ENCODE measurements around the gene MRPL36. TPM values are rescaled to one million over a fixed set of nuclear protein-coding genes. Genes with fewer than 3 reads are reported as not detected.

Gene MRPL36
- total RNA-seq, 4 donors from 2014 or later: 37.7 to 63.4 (median 46.7) TPM

DNA sequence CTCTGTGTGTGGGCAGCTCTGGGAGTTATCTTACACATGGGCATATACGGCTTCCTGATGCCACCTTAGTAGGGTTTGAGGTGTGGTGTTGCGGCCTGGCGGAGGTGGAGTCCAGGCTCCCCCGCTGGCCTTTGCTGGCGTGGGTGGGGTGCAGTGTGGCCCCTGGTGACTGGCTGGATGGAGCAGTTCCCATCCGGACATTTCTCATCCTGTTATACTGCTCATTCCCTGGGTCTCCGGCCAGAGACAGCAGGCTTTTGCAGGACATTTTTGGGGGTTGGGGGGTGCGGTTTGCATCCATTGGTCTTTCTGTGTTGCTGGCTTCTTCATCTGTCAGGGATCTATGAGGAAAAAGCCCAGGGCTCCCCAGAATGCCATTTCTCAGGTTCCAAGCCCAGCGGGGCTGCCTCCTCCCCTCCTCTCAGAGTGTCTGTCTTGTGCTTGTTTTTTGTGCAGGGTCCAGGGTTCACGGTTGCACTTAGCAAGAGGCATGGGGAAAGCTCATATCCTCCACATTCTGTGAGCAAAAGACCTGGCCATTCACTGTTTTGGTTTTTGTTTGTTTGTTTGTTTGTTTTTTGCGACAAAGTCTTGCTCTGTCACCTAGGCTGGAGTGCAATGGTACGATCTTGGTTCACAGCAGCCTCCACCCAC lies 23.9 kb upstream of the MRPL36 start:
- 72 to 100% methylated on average over 3 to 7 of the region's 12 CpGs for WGBS, 2 donors (ENCODE audit: low coverage in 1 of 2)
- TF ChIP-seq EP300 (IDR thresholded peaks at IDR 0.05): no peak
- TF ChIP-seq POLR2AphosphoS5 (IDR thresholded peaks at IDR 0.05): no peak
- TF ChIP-seq, protein P1, sequence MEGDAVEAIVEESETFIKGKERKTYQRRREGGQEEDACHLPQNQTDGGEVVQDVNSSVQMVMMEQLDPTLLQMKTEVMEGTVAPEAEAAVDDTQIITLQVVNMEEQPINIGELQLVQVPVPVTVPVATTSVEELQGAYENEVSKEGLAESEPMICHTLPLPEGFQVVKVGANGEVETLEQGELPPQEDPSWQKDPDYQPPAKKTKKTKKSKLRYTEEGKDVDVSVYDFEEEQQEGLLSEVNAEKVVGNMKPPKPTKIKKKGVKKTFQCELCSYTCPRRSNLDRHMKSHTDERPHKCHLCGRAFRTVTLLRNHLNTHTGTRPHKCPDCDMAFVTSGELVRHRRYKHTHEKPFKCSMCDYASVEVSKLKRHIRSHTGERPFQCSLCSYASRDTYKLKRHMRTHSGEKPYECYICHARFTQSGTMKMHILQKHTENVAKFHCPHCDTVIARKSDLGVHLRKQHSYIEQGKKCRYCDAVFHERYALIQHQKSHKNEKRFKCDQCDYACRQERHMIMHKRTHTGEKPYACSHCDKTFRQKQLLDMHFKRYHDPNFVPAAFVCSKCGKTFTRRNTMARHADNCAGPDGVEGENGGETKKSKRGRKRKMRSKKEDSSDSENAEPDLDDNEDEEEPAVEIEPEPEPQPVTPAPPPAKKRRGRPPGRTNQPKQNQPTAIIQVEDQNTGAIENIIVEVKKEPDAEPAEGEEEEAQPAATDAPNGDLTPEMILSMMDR (IDR thresholded peaks at IDR 0.05): no peak
- no peak for TF ChIP-seq POLR2A (IDR thresholded peaks at IDR 0.05)
- H3K4me3 ChIP-seq: no peak overlapping the region
- no peak overlapping the region for H3K27ac ChIP-seq
- H3K9me3 ChIP-seq: no peaks in the 10 kb centered on the region
- H3K4me1 ChIP-seq: no peaks in the 10 kb centered on the region
- peaks cover 0 to 86% of the 10 kb centered on the region in 2 donors for H3K36me3 ChIP-seq
- H3K27me3 ChIP-seq: no peaks in the 10 kb centered on the region
- ATAC-seq: no peak

DNA sequence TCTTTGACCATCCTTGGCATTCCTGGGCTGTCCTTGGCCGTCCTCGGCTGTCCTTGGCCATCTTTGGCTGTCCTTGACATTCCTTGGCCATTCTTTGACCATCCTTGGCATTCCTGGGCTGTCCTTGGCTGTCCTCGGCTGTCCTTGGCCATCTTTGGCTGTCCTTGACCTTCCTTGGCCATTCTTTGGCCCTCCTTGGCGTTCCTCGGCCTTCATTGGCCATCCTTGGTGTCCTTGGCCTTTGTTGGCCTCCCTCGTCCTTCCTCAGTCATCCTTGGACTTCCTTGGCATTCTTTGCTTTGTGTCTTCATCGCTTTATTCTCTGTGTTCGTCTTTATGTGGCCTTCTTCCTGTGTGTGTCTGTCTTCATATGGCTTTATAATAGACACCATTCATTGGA lies 22.2 kb upstream of the MRPL36 start:
- Histone ChIP-seq H3K36me3 (peaks cover 0 to 96% of the 10 kb centered on the region in 2 donors), H3K9me3 (no peaks in the 10 kb centered on the region), H3K27me3 (no peaks in the 10 kb centered on the region), H3K4me3 (no peak overlapping the region), H3K4me1 (no peaks in the 10 kb centered on the region), H3K27ac (no peak overlapping the region)
- WGBS, 2 donors (ENCODE audit: low coverage in 1 of 2): 94 to 95% methylated on average over 5 to 8 of the region's 8 CpGs
- TF ChIP-seq POLR2A (IDR thresholded peaks at IDR 0.05) (no peak), EP300 (IDR thresholded peaks at IDR 0.05) (no peak), POLR2AphosphoS5 (IDR thresholded peaks at IDR 0.05) (no peak)
- TF ChIP-seq, protein P1 (IDR thresholded peaks at IDR 0.05): no peak
- no peak for ATAC-seq

DNA sequence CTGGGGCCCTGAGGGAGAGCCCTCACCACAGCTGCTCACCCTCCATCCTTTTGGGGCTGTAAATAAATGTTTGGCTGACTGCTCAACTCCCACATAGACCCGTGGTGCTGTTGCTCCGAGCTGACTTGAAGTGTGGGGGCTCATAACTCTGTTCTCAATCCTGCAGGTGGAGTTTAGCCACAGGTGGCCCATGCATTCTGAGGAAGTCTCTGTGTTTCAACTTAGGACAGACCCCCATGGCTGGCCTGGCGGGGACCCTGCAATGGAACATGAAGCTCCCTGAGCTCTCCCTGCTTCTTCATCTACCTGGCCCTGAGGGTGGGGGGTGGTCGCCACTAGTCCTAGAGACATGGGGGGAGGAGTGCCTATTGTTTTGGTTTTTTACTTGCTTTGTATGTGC lies 21.3 kb upstream of the MRPL36 start:
- Histone ChIP-seq H3K4me3 (no peak overlapping the region), H3K27me3 (no peaks in the 10 kb centered on the region), H3K4me1 (no peaks in the 10 kb centered on the region), H3K27ac (no peak overlapping the region), H3K9me3 (no peaks in the 10 kb centered on the region), H3K36me3 (peaks cover 0 to 98% of the 10 kb centered on the region in 2 donors)
- TF ChIP-seq POLR2A (IDR thresholded peaks at IDR 0.05) (no peak), POLR2AphosphoS5 (IDR thresholded peaks at IDR 0.05) (no peak), EP300 (IDR thresholded peaks at IDR 0.05) (no peak)
- TF ChIP-seq, protein P1 (IDR thresholded peaks at IDR 0.05): no peak
- ATAC-seq: no peak
- WGBS, 2 donors (ENCODE audit: low coverage in 1 of 2): 83% methylated on average over 1 of the region's 4 CpGs; no CpG with 5 or more reads in 1 of the 2 donors

DNA sequence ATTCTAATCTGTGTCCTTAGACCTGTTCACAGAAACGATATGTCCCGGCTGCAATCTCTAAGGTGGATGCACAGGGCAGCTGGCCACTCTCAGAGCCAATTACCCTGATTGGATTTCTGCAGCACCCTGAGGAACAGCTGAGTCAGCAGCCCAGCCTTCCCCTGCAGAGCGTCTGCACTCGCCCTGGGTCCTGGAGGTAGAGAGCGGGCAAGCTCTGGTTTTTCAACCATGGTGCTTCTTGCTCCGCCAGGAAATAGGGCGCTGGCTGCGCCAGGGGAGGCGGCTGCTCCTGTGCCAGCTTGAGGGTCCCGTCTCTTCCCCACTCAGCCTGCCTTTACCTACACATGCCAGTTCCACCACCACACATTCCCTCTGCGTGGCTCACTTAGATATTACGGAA lies 20.7 kb upstream of the MRPL36 start:
- no peaks in the 10 kb centered on the region for H3K9me3 ChIP-seq
- H3K4me3 ChIP-seq: no peak overlapping the region
- no peak for ATAC-seq
- peaks cover 0 to 98% of the 10 kb centered on the region in 2 donors for H3K36me3 ChIP-seq
- 84 to 100% methylated on average over 1 to 8 of the region's 12 CpGs for WGBS, 2 donors (ENCODE audit: low coverage in 1 of 2)
- no peak overlapping the region for H3K27ac ChIP-seq
- H3K4me1 ChIP-seq: no peaks in the 10 kb centered on the region
- TF ChIP-seq POLR2A (IDR thresholded peaks at IDR 0.05) (no peak), EP300 (IDR thresholded peaks at IDR 0.05) (no peak), POLR2AphosphoS5 (IDR thresholded peaks at IDR 0.05) (no peak)
- TF ChIP-seq, protein P1 (IDR thresholded peaks at IDR 0.05): no peak
- no peaks in the 10 kb centered on the region for H3K27me3 ChIP-seq

DNA sequence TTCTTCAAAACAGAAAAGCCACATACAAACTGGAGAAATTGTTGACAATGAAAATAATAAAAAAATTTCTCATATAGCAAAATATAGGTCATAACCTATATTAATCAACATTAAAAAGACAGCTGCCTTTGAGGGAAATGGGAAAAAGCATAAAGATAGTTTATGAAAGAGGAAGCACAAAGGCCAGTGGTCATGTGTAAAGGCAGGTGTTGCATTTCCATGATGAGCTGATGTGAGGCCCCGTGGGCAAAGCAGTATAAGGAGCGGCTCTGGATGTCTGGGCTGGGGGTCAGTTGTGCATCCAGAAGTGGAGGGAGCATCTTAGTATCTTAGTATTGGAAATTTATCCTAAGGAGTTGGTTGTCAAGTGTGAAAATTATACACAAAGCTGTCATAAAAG lies 19.8 kb upstream of the MRPL36 start:
- H3K27me3 ChIP-seq: no peaks in the 10 kb centered on the region
- ATAC-seq: no peak
- no peaks in the 10 kb centered on the region for H3K9me3 ChIP-seq
- H3K27ac ChIP-seq: no peak overlapping the region
- H3K36me3 ChIP-seq: peaks cover 0 to 98% of the 10 kb centered on the region in 2 donors
- TF ChIP-seq POLR2AphosphoS5 (IDR thresholded peaks at IDR 0.05) (no peak), POLR2A (IDR thresholded peaks at IDR 0.05) (no peak)
- TF ChIP-seq, protein P1 (IDR thresholded peaks at IDR 0.05): no peak
- H3K4me1 ChIP-seq: no peaks in the 10 kb centered on the region
- WGBS, 2 donors (ENCODE audit: low coverage in 1 of 2): 62 to 100% methylated on average over 2 of the region's 2 CpGs
- no peak overlapping the region for H3K4me3 ChIP-seq

Measured in gastroesophageal sphincter (tissue), 4 donors.